Activated naive CD4-positive, alpha-beta T cell treated with anti-CD3 and anti-CD28 coated beads for 36 hours (primary cell): ENCODE data around the gene ZCWPW1. TPM values are rescaled to one million over a fixed set of nuclear protein-coding genes. Genes with fewer than 3 reads are reported as not detected.
"Not testable (repeated sequence)": the region's sequence is repeated elsewhere in the genome, so short reads cannot be mapped to it uniquely, and the experiment has no call there.

ENCODE experiments used
- CTCF ChIA-PET: fragments of 350-600 bp; sonication (Branson Sonifier 250); formaldehyde crosslinking; loops from one replicate; lab custom pipeline; 2021; ENCODE audit warnings: antibody characterized with exemption; lab: Charles Lee
- DNase-seq: peaks from one replicate; pipeline ENCODE4 v3.0.0-alpha.2; 2020
- H3K27ac Mint-ChIP-seq: one replicate; pipeline ENCODE4 v1.8.0; 2021; ENCODE audit warnings: mild to moderate bottlenecking, mixed read lengths
- H3K27me3 Mint-ChIP-seq: one replicate; pipeline ENCODE4 v1.8.0; 2021; ENCODE audit warnings: low read depth, mixed read lengths
- H3K36me3 Mint-ChIP-seq: one replicate; pipeline ENCODE4 v1.8.0; 2021; ENCODE audit warnings: low read depth, mixed read lengths
- H3K4me1 Mint-ChIP-seq: one replicate; pipeline ENCODE4 v1.8.0; 2021; ENCODE audit warnings: low read depth, mixed read lengths
- H3K4me3 Mint-ChIP-seq: one replicate; pipeline ENCODE4 v1.8.0; 2021; ENCODE audit warnings: mild to moderate bottlenecking, moderate library complexity, mixed read lengths
- H3K9me3 Mint-ChIP-seq: one replicate; pipeline ENCODE4 v1.8.0; 2021; ENCODE audit warnings: mixed read lengths
- intact Hi-C: fragments of 100-400 bp; cut with micrococcal nuclease; formaldehyde crosslinking; loops from one replicate; pipeline ENCODE4 v1.15.1; 2023
- total RNA-seq, 2 experiments: library from RNA; stranded (reverse); gene quantifications; one replicate each; pipeline ENCODE4 v1.2.3, GENCODE V29; 2021

ZCWPW1 gene
- total RNA-seq, 2 experiments from 2014 or later, result 3.5 to 5.2 TPM

DNA sequence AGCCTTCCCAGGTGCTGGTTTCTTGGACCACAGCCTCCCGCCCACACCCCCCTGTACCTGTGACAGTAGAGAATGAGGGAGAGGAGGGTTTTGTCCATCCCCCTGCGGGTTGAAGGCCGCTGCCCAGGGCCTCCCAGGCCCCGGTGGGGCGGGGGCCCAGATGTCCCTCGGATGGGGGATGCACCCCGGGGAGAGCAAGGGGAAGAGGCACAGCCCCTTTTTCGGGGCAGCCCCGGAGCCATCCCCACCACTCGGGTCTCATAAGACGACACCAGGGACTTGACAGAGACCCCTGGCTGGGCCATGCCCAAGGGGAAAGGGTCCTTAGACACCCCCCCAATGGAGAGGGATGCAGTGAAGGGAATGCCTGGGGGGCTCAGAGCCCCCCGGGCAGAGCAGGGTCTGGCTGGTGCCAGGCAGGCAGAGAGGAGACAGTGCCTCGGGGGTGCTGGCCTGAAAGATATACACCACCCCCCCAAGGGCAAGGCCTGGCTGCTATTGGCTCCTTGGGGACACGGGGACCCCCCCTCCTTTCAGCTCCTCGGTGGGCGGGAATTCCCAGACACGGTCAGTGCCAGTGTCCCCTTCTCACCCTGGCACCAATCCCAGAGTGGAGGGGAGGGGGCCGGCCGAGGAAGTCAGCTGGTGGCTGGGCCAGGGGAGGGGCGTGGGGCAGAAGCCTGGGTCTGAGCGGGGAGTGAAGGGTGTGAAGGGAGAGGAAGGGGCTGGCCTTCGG lies 39.3 kb upstream of the ZCWPW1 start:
- no peak overlapping the region for H3K4me3 Mint-ChIP-seq
- peaks cover 12% of the 10 kb centered on the region for H3K4me1 Mint-ChIP-seq
- DNase-seq, result no peak
- CTCF ChIA-PET, result interaction anchor here (0.5 to 3.7 kb wide), 5 partner anchors 10 to 92 kb away, joined by 3 to 45 read pairs (median 22); partner anchors contain the start of gene TSC22D4
- intact Hi-C loops, result no loop called here
- H3K9me3 Mint-ChIP-seq, result no peaks in the 10 kb centered on the region
- H3K27ac Mint-ChIP-seq, result no peak overlapping the region
- H3K36me3 Mint-ChIP-seq, result peaks cover 4% of the 10 kb centered on the region
- no peaks in the 10 kb centered on the region for H3K27me3 Mint-ChIP-seq

DNA sequence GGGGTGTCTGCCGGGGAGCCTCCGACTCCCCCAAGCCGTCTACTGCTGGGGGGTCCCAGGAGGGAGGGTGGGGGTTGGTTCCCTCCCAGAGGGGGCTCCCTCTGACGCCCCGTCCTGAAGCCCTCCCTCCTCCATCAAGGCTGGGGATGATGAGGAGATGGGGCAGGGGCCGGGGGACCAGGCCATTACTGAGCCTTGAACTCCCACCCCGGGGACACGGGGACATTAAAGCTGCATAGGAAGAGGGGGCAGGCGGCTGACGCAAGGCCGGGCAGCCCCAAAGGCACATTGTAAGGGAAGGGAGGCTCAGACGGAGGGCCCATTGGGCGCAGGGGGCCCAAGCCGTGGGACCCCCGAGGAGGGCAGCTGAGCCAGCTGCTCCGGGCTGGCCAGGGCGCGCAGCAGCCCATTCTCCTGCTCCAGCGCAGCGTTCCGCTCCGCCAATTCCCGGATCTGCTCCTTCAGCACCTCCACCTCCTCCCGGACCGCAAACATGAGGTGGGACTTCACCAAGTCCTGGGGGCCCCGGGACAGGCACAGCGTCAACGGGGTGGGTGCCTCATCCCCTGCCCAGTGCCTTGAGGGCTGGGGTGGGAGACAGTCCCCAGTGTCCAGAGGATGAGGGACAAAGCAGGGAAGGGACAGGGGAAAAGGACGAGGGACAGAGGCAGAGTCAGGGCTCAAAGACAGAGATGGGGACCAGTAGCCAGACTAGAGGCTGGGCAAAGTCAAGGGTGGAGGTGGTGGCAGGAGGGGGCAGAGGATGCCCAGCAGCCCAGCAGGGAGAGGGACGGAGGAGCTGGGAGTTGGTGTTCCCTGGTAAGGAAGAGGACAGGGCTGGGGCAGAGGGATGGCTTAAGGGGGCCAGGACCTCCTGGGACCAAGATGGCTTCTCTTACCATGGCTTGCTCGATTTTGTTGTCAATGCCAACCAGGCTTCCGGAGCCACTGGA lies 38.4 kb upstream of the ZCWPW1 start:
- intact Hi-C loops, result no loop called here
- Mint-ChIP-seq H3K9me3 (no peaks in the 10 kb centered on the region), H3K36me3 (peaks cover 4% of the 10 kb centered on the region), H3K27me3 (no peaks in the 10 kb centered on the region), H3K4me3 (no peak overlapping the region), H3K27ac (no peak overlapping the region), H3K4me1 (peaks cover 10% of the 10 kb centered on the region)
- CTCF ChIA-PET, result no interaction called here
- DNase-seq, result no peak

DNA sequence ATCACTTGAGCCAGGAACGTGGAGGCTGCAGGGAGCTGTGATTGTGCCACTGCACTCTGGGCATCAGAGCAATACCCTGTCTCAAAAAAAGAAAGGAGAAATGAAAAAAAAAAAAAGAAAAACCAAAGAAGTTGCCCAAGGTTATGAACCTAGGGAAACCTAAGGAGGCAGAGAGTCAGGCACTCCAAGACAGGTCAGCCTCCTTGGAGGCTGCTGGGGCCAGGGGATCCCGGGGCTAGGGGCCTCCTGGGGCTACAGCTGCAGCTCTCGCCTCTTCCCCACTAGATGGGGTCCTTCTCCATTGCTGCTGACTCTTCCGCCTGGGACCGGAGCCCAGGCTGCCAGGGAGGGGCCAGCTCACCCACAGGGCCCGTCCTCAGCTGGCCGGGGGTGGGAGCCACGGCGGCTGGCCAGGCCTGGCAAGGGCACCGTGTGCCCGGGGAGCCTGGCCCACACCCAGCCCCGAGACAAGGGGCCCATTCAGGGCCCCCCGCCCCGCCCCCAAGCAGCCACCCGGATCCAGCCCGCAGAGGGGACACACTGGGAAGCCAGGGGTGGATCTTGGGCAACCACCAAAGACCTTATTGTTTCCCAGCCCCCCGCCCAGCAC lies 37.3 kb upstream of the ZCWPW1 start:
- intact Hi-C loops, result no loop called here
- Mint-ChIP-seq H3K27ac (no peak overlapping the region), H3K27me3 (no peaks in the 10 kb centered on the region), H3K4me1 (peaks cover 9% of the 10 kb centered on the region), H3K9me3 (no peaks in the 10 kb centered on the region), H3K4me3 (no peak overlapping the region), H3K36me3 (peaks cover 4% of the 10 kb centered on the region)
- no peak for DNase-seq
- CTCF ChIA-PET, result interaction anchor here (1.3 to 1.6 kb wide), 5 partner anchors 10 to 94 kb away, joined by 3 to 6 read pairs (median 5); no protein-coding TSS in a partner anchor

DNA sequence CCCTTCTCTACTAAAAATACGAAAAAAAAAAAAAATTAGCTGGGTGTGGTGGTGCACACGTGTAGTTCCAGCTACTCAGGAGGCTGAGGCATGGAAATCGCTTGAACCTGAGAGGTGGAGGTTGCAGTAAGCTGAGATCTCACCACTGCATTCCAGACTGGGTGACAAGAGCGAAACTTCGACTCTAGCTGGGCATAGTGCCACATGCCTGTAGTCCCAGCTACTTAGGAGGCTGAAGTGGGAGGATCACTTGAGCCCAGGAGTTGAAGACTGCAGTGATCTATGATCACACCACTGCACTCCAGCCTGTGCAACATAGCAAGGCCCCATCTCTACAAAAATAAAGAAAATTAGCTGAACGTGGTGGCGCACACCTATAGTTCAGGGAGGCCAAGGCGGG lies 36.8 kb upstream of the ZCWPW1 start:
- no peaks in the 10 kb centered on the region for H3K27me3 Mint-ChIP-seq
- H3K4me3 Mint-ChIP-seq, result no peak overlapping the region
- no peak overlapping the region for H3K27ac Mint-ChIP-seq
- DNase-seq, result no peak
- H3K36me3 Mint-ChIP-seq, result peaks cover 4% of the 10 kb centered on the region
- CTCF ChIA-PET, result interaction anchor here (0.8 to 1.6 kb wide), 6 partner anchors 10 to 106 kb away, joined by 3 to 6 read pairs (median 5); no protein-coding TSS in a partner anchor
- peaks cover 9% of the 10 kb centered on the region for H3K4me1 Mint-ChIP-seq
- intact Hi-C loops, result no loop called here
- no peaks in the 10 kb centered on the region for H3K9me3 Mint-ChIP-seq

DNA sequence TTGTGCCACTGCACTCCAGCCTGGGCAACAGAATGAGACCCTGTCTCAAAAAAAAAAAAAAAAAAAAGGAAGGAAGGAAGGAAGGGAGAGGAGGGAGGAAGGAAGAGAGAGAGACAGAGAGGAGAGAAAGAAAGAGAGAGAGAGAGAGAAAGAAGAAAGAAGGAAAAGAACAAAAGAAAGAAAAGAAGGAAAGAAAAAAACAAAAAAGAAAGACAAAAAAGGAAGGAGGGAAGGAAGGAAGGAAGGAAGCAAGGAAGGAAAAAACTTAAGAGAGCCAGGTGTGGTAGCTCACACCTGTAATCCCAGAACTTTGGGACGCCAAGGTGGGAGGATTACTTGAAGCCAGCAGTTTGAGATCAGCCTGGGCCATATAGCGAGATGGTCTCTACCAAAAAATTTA lies 36.3 kb upstream of the ZCWPW1 start:
- no peak overlapping the region for H3K27ac Mint-ChIP-seq
- intact Hi-C loops, result no loop called here
- CTCF ChIA-PET, result interaction anchor here (0.6 to 1.6 kb wide), 6 partner anchors 11 to 107 kb away, joined by 3 to 6 read pairs (median 5); no protein-coding TSS in a partner anchor
- H3K4me3 Mint-ChIP-seq, result no peak overlapping the region
- H3K4me1 Mint-ChIP-seq, result peaks cover 4% of the 10 kb centered on the region
- H3K27me3 Mint-ChIP-seq, result no peaks in the 10 kb centered on the region
- no peaks in the 10 kb centered on the region for H3K9me3 Mint-ChIP-seq
- peaks cover 4% of the 10 kb centered on the region for H3K36me3 Mint-ChIP-seq
- DNase-seq, result no peak

DNA sequence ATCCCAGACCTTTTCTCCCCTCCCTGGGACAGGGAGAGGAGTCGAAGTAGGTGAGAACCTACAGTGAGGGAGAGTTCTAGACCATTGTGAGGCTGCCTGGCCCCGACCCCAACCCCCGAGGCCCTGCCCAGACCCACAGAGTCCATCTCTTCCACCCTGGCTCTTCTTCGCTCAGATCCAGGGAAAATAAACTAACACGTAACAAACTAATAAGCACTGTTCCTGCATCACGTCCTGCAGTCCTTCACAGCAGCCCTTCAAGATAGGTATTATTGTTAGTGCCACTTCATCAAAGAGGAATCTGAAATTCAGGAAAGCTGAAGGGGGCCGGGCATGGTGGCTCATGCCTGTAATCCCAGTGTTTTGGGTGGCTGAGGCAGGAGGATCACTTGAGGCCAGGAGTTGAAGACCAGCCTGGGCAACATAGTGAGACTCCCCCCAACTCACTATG lies 35.7 kb upstream of the ZCWPW1 start, which contains the start of gene SPACDR:
TSS of gene SPACDR (minus strand) at position 51 of the 451 bp plus-strand sequence. CDS start 235 bp downstream, outside the sequence.
- CTCF ChIA-PET, result interaction anchor here (0.6 to 1.6 kb wide), 3 partner anchors 15 to 95 kb away, joined by 3 to 6 read pairs (median 3); no protein-coding TSS in a partner anchor
- intact Hi-C loops, result no loop called here
- Mint-ChIP-seq H3K36me3 (peaks cover 3% of the 10 kb centered on the region), H3K9me3 (no peaks in the 10 kb centered on the region), H3K4me3 (no peak within 1 kb of the TSS), H3K4me1 (peaks cover 2% of the 10 kb centered on the region), H3K27ac (no peak within 1 kb of the TSS), H3K27me3 (no peaks in the 10 kb centered on the region)
- no peak for DNase-seq

DNA sequence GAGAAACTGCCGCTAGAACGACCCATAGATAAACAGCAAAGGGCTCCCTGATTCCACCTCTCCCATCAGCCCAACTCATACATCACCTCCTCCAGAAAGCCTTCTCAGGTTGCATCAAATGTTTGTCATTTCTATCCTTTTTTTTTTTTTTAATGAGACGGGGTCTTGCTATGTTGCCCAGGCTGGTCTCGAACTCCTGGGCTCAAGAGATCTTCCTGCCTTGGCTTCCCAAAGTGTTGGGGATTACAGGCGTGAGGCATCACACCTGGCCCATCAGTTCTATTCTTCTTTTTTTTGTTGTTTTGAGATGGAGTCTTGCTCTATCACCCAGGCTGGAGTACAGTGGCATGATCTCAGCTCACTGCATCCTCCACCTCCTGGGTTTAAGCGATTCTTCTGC lies 28.5 kb upstream of the ZCWPW1 start:
- intact Hi-C loops, result no loop called here
- no peaks in the 10 kb centered on the region for H3K27me3 Mint-ChIP-seq
- CTCF ChIA-PET, result interaction anchor here (0.6 kb wide), 2 partner anchors 12 to 355 kb away, joined by 3 read pairs; no protein-coding TSS in a partner anchor
- peaks cover 21% of the 10 kb centered on the region for H3K4me1 Mint-ChIP-seq
- no peaks in the 10 kb centered on the region for H3K36me3 Mint-ChIP-seq
- no peaks in the 10 kb centered on the region for H3K9me3 Mint-ChIP-seq
- DNase-seq, result no peak
- no peak overlapping the region for H3K4me3 Mint-ChIP-seq
- no peak overlapping the region for H3K27ac Mint-ChIP-seq

DNA sequence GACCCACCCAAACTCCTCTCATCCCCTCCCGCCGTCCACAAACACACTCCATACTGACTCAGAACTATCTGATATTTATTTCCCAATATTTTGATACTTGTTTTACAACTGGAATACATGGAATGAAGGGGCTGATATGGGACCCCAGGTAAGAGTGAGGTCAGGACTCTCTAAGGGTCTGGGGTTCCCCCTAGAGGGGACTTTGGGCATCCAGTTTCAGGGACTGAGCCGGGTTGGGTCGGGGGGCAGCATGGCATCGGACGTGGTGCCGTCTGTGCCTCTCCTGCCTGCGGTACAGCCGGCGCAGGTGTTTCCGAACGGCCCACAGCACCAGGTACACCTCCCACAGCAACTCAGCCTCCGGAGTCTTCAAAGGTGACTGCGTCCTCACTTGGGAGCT lies 28.1 kb upstream of the ZCWPW1 start:
- Mint-ChIP-seq H3K27ac (no peak overlapping the region), H3K36me3 (no peaks in the 10 kb centered on the region), H3K4me1 (peaks cover 21% of the 10 kb centered on the region), H3K9me3 (no peaks in the 10 kb centered on the region), H3K27me3 (no peaks in the 10 kb centered on the region), H3K4me3 (no peak overlapping the region)
- intact Hi-C loops, result no loop called here
- CTCF ChIA-PET, result interaction anchor here (0.6 kb wide), 1 partner anchor 354 kb away, joined by 3 read pairs; no protein-coding TSS in a partner anchor
- no peak for DNase-seq

DNA sequence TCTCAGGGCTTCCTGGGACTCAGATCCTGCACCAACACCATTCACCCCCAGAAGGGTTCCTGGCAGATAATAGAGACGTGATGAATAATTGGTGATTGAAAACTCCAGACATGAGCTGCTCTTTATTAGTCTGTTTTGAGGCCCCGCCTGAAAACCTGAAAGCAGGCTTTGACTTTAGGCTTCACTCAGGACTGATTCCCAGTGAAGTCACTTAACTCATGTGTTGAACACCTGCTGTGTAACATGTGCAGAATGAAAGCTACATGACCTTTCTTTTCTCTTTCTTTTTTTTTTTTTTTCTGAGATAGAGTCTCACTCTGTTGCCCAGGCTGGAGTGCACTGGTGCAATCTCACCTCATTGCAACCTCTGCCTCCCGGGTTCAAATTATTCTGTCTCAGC lies 26.7 kb upstream of the ZCWPW1 start:
- Mint-ChIP-seq H3K4me1 (peaks cover 27% of the 10 kb centered on the region), H3K27ac (no peak overlapping the region), H3K9me3 (no peaks in the 10 kb centered on the region), H3K36me3 (no peaks in the 10 kb centered on the region), H3K27me3 (no peaks in the 10 kb centered on the region), H3K4me3 (no peak overlapping the region)
- DNase-seq, result no peak
- intact Hi-C loops, result no loop called here
- CTCF ChIA-PET, result interaction anchor here (0.6 to 1.7 kb wide), 8 partner anchors 9 to 611 kb away, joined by 3 to 22 read pairs (median 4); no protein-coding TSS in a partner anchor

DNA sequence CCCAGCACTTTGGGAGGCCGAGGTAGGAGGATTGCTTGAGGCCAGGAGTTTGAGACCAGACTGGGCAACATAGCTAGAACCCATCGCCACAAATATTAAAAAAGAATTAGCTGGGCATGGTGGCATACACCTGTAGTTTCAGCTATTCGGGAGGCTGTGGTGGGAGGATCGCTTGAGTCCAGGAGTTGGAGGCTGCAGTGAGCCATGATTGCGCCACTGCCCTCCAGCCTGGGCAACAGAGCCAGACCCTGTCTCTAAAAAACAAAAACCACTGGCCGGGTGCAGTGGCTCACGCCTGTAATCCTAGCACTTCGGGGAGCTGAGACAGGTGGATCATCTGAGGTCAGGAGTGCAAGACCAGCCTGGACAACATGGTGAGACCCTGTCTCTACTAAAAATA lies 25.4 kb upstream of the ZCWPW1 start:
- intact Hi-C loops, H3K27me3 Mint-ChIP-seq, H3K36me3 Mint-ChIP-seq, DNase-seq, H3K4me3 Mint-ChIP-seq, H3K9me3 Mint-ChIP-seq, H3K27ac Mint-ChIP-seq: not testable (repeated sequence)
- CTCF ChIA-PET, result interaction anchor here (0.7 to 1.1 kb wide), 3 partner anchors 18 to 32 kb away, joined by 3 read pairs; no protein-coding TSS in a partner anchor
- peaks cover 27% of the 10 kb centered on the region for H3K4me1 Mint-ChIP-seq

DNA sequence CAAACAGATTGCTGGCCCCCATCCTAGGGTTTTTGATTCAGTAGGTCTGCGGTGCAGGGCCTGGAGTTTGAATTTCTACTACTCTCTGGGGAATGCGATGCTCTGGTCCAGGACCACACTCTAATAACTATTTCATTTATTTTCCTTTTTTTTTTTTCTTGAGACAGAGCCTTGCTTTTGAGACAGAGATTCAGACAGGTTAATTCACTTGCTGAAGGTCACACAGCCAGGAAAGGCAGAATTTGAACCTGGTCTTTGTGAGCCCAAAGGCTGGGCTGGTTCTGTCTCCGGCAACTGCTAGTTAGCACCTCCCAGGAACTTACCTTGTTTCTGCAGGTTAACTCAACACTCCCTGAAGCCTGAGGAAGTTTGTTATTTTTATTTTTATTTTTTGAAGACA lies 24.0 kb upstream of the ZCWPW1 start:
- H3K27me3 Mint-ChIP-seq, result no peaks in the 10 kb centered on the region
- CTCF ChIA-PET, result interaction anchor here (0.6 to 1.6 kb wide), 5 partner anchors 9 to 95 kb away, joined by 3 to 5 read pairs (median 4); no protein-coding TSS in a partner anchor
- H3K9me3 Mint-ChIP-seq, result no peaks in the 10 kb centered on the region
- no peaks in the 10 kb centered on the region for H3K36me3 Mint-ChIP-seq
- H3K27ac Mint-ChIP-seq, result no peak overlapping the region
- H3K4me1 Mint-ChIP-seq, result peaks cover 27% of the 10 kb centered on the region
- H3K4me3 Mint-ChIP-seq, result no peak overlapping the region
- intact Hi-C loops, result no loop called here
- DNase-seq, result no peak
